Fibroblast of mammary gland (primary cell): ENCODE data around the gene TSC22D2.
A peak's percentile ranks its signal among the peaks of the same experiment; 100 is the strongest.

Experiments used
- DNase-seq: peaks from one replicate; pipeline ENCODE4 v3.0.0-alpha.2; 2010; ENCODE audit warnings: low read depth
- H3K4me3 ChIP-seq: 2 replicates; pipeline ENCODE4 v1.5.1; 2011; ENCODE audit warnings: low read depth, mild to moderate bottlenecking, low read length, moderate library complexity; ENCODE audit not compliant: control insufficient read depth
- CTCF ChIP-seq: conservative IDR thresholded peaks from 2 replicates; pipeline ENCODE4 v1.5.1; 2011; ENCODE audit warnings: low read depth, low read length, inconsistent platforms; ENCODE audit not compliant: control insufficient read depth, insufficient read depth

The TSC22D2 gene

GRCh38 chr3:150408221-150409124 lies at the start of gene TSC22D2:
Gene TSC22D2 (plus strand): TSS chr3:150408298. CDS start chr3:150409351, 1,053 bp downstream.
- H3K4me3 ChIP-seq: peak within 1 kb of the TSS; percentile 96
- TF ChIP-seq CTCF: no peak
- peak; percentile 91 for DNase-seq

GRCh38 chr3:150359381-150359780 lies 48.7 kb upstream of the TSC22D2 start:
- no peak for DNase-seq
- TF ChIP-seq CTCF: no peak
- H3K4me3 ChIP-seq: no peak overlapping the region

- DNase-seq: no peak
- no peak overlapping the region for H3K4me3 ChIP-seq
- no peak for TF ChIP-seq CTCF
Observed at GRCh38 chr3:150360966-150361365, 47.1 kb upstream of the TSC22D2 start.

GRCh38 chr3:150362515-150363302 lies 45.4 kb upstream of the TSC22D2 start:
- TF ChIP-seq CTCF: no peak
- no peak overlapping the region for H3K4me3 ChIP-seq
- DNase-seq: no peak

GRCh38 chr3:150363420-150363819 lies 44.7 kb upstream of the TSC22D2 start:
- no peak for TF ChIP-seq CTCF
- no peak for DNase-seq
- H3K4me3 ChIP-seq: no peak overlapping the region

GRCh38 chr3:150365132-150365604 lies 42.9 kb upstream of the TSC22D2 start:
- DNase-seq: peak; percentile 91
- no peak overlapping the region for H3K4me3 ChIP-seq
- no peak for TF ChIP-seq CTCF
